Stomach (tissue), 9 donors: ENCODE data around the gene TMEM123. TPM values are rescaled to one million over a fixed set of nuclear protein-coding genes. Genes with fewer than 3 reads are reported as not detected.

ENCODE experiments used
- DNase-seq, 2 donors: peaks; one replicate each; pipeline versions ENCODE4 v3.0.0 to v3.0.0-alpha.2; 2013 to 2019
- H3K27ac ChIP-seq, 5 donors: fragments of 200-600 bp in 4 of 5; sonication (generic) in 4 of 5; one replicate each; pipeline ENCODE4 v1.5.1; 2013 to 2019; ENCODE audit warnings: mild to moderate bottlenecking in 1 of 5, moderate library complexity in 1 of 5
- H3K27me3 ChIP-seq, 3 donors: fragments of 200-600 bp; sonication (generic); one replicate each; pipeline ENCODE4 v1.5.1; 2017 to 2019; ENCODE audit warnings: mixed run types in 1 of 3
- H3K36me3 ChIP-seq, 4 donors: fragments of 200-600 bp; sonication (generic); 1 replicate in 3 of 4; 2 replicates in 1 of 4; pipeline ENCODE4 v1.5.1; 2016 to 2019
- H3K4me1 ChIP-seq, 4 donors: fragments of 200-600 bp; sonication (generic); one replicate each; pipeline ENCODE4 v1.5.1; 2016 to 2019
- H3K4me3 ChIP-seq, 4 donors: fragments of 200-600 bp; sonication (generic) in 3 of 4; one replicate each; pipeline ENCODE4 v1.5.1; 2016 to 2019; ENCODE audit warnings: mild to moderate bottlenecking in 1 of 4
- H3K9me3 ChIP-seq, 4 donors: fragments of 200-600 bp; sonication (generic); one replicate each; pipeline ENCODE4 v1.5.1; 2016 to 2019
- CTCF ChIP-seq, 7 experiments: fragments of 450-650 bp in 4 of 7; fragments of 200-600 bp in 3 of 7; sonication (generic) in 3 of 7; IDR thresholded peaks; one replicate each; pipeline ENCODE4 v1.5.1; 2016 to 2019; ENCODE audit warnings: antibody characterized with exemption in 7 of 7, control low read depth in 2 of 7, mild to moderate bottlenecking in 1 of 7
- EP300 ChIP-seq: sonication (generic); formaldehyde crosslinking; IDR thresholded peaks from one replicate; pipeline ENCODE4 v1.6.1; 2017; ENCODE audit warnings: antibody characterized with exemption
- POLR2A ChIP-seq, 4 donors: fragments of 450-650 bp; IDR thresholded peaks; one replicate each; pipeline ENCODE4 v1.6.1; 2016; ENCODE audit warnings: antibody characterized with exemption in 4 of 4, control low read depth in 2 of 4, mild to moderate bottlenecking in 1 of 4, moderate library complexity in 1 of 4
- POLR2AphosphoS5 ChIP-seq, 3 donors: sonication (generic); formaldehyde crosslinking; IDR thresholded peaks; one replicate each; pipeline ENCODE4 v1.6.1; 2016; ENCODE audit warnings: antibody characterized with exemption in 3 of 3
- WGBS, 5 donors: extraction: QIAGEN DNeasy Blood & Tissue Kit in 3 of 5; methylation state at CpG; one replicate each; pipeline versions ENCODE4 v1.1.5 to v1.1.7; 2013 to 2018; 5-methylcytosine and 5-hydroxymethylcytosine counted together
- intact Hi-C: fragments of 100-400 bp; cut with DNase I; formaldehyde crosslinking; loops from one replicate; pipeline ENCODE4 v1.15.1; 2023; ENCODE audit warnings: low total_unique reads
- polyA plus RNA-seq, 3 donors: library from polyadenylated mRNA; stranded (reverse); fragments of 200-250 nt; gene quantifications; one replicate each; pipeline ENCODE4 v1.2.3, GENCODE V29; 2013
- total RNA-seq, 5 donors: library from RNA; depleted of rRNA; stranded (reverse); fragments of >200 nt; gene quantifications; one replicate each; pipeline versions ENCODE4 v1.1.0 to v1.2.3, GENCODE V29; 2014 to 2016
- donor health status: healthy with polysubstance abuse.
- donor health status: Bipolar disorder and iron deficiency.
- donor health status: healthy.

The TMEM123 gene
- total and polyA plus RNA-seq, 8 donors, result 16.2 to 226 (median 51.6) TPM

- H3K27ac ChIP-seq, result no peak overlapping the region
- no peaks in the 10 kb centered on the region for H3K9me3 ChIP-seq
- H3K27me3 ChIP-seq, result no peaks in the 10 kb centered on the region
- H3K4me3 ChIP-seq, result no peak overlapping the region
- intact Hi-C loops, result no loop called here
- TF ChIP-seq POLR2AphosphoS5 (IDR thresholded peaks at IDR 0.05) (no peak), EP300 (no peak), CTCF (IDR thresholded peaks at IDR 0.05) (no peak), POLR2A (IDR thresholded peaks at IDR 0.05) (no peak)
- H3K36me3 ChIP-seq, result no peaks in the 10 kb centered on the region
- DNase-seq, result no peak
- peaks cover 8 to 39% (median 19%) of the 10 kb centered on the region in 4 donors for H3K4me1 ChIP-seq
Measured at GRCh38 chr11:102457865-102458264, 5.3 kb upstream of the TMEM123 start.

GRCh38 chr11:102457056-102457677 is 4.6 kb upstream of the TMEM123 start:
- Histone ChIP-seq H3K9me3 (no peaks in the 10 kb centered on the region), H3K36me3 (no peaks in the 10 kb centered on the region), H3K4me3 (no peak overlapping the region), H3K4me1 (peaks cover 8 to 39% (median 19%) of the 10 kb centered on the region in 4 donors), H3K27ac (no peak overlapping the region), H3K27me3 (no peaks in the 10 kb centered on the region)
- 83 to 89% (median 84%) methylated on average over 3 of the region's 3 CpGs for WGBS, 5 donors
- TF ChIP-seq POLR2AphosphoS5 (IDR thresholded peaks at IDR 0.05) (no peak), EP300 (no peak), POLR2A (IDR thresholded peaks at IDR 0.05) (no peak), CTCF (IDR thresholded peaks at IDR 0.05) (no peak)
- intact Hi-C loops, result no loop called here
- DNase-seq, result no peak

GRCh38 chr11:102456381-102456780 is 3.8 kb upstream of the TMEM123 start:
- no peaks in the 10 kb centered on the region for H3K9me3 ChIP-seq
- 64 to 88% (median 86%) methylated on average over 2 of the region's 2 CpGs for WGBS, 5 donors
- H3K36me3 ChIP-seq, result no peaks in the 10 kb centered on the region
- no peaks in the 10 kb centered on the region for H3K27me3 ChIP-seq
- no peak for DNase-seq
- H3K4me3 ChIP-seq, result no peak overlapping the region
- TF ChIP-seq EP300, result no peak
- no peak for TF ChIP-seq POLR2A (IDR thresholded peaks at IDR 0.05)
- no peak for TF ChIP-seq CTCF (IDR thresholded peaks at IDR 0.05)
- no peak for TF ChIP-seq POLR2AphosphoS5 (IDR thresholded peaks at IDR 0.05)
- intact Hi-C loops, result no loop called here
- peaks cover 8 to 40% (median 19%) of the 10 kb centered on the region in 4 donors for H3K4me1 ChIP-seq
- no peak overlapping the region for H3K27ac ChIP-seq

GRCh38 chr11:102453921-102454320 is 1.4 kb upstream of the TMEM123 start:
- Histone ChIP-seq H3K27ac (peak overlapping the region in 3 of 5 donors; percentile 91 to 96 (median 96)), H3K9me3 (no peaks in the 10 kb centered on the region), H3K4me3 (no peak overlapping the region), H3K27me3 (no peaks in the 10 kb centered on the region), H3K4me1 (peaks cover 22 to 65% (median 41%) of the 10 kb centered on the region in 4 donors), H3K36me3 (no peaks in the 10 kb centered on the region)
- TF ChIP-seq POLR2A (IDR thresholded peaks at IDR 0.05), result no peak
- TF ChIP-seq CTCF (IDR thresholded peaks at IDR 0.05), result no peak
- TF ChIP-seq POLR2AphosphoS5 (IDR thresholded peaks at IDR 0.05), result no peak
- TF ChIP-seq EP300, result no peak
- DNase-seq, result no peak
- intact Hi-C loops, result no loop called here
- WGBS, 5 donors, result 40 to 75% (median 58%) methylated on average over 3 of the region's 3 CpGs
